Activated CD4-positive, CD25-positive, alpha-beta regulatory T cell treated with anti-CD3 and anti-CD28 coated beads, Interleukin-2, amount 50 U/mL, for 24 hours (primary cell): ENCODE results near the gene CNPY1.

Experiments used
- ATAC-seq, 2 donors: fragments of 150-1000 bp; cut with Tn5 transposase; one replicate each; pipeline ENCODE4 v1.10.0; 2021; ENCODE audit warnings: mild to moderate bottlenecking in 1 of 2, moderate library complexity in 1 of 2

CNPY1 gene

GRCh38 chr7:155509359-155509724, 37.0 kb downstream of the CNPY1 start:
- ATAC-seq: no peak

GRCh38 chr7:155508376-155509358, 37.7 kb downstream of the CNPY1 start:
- no peak for ATAC-seq

GRCh38 chr7:155507576-155507975, 38.8 kb downstream of the CNPY1 start:
- no peak for ATAC-seq

- no peak for ATAC-seq
Measured at GRCh38 chr7:155506854-155507337, 39.5 kb downstream of the CNPY1 start.

DNA sequence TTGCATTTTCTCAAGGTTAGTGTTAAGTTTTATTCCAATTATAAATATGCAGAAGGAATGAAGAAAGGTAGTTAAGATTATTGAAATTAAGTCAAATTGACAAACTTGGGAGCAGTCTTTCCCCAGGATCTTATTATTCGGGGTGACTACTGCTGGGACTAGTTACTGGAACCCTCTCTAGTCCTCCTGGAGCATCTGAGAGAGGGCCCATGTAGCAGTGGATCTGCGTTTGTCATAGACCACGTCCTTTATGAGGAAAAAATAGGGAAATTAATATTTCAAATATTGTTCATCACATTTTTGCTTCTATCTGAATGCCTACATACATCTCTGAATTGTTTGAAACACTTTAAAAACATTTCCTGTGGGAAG, 41.0 kb downstream of the CNPY1 start:
- no peak for ATAC-seq

DNA sequence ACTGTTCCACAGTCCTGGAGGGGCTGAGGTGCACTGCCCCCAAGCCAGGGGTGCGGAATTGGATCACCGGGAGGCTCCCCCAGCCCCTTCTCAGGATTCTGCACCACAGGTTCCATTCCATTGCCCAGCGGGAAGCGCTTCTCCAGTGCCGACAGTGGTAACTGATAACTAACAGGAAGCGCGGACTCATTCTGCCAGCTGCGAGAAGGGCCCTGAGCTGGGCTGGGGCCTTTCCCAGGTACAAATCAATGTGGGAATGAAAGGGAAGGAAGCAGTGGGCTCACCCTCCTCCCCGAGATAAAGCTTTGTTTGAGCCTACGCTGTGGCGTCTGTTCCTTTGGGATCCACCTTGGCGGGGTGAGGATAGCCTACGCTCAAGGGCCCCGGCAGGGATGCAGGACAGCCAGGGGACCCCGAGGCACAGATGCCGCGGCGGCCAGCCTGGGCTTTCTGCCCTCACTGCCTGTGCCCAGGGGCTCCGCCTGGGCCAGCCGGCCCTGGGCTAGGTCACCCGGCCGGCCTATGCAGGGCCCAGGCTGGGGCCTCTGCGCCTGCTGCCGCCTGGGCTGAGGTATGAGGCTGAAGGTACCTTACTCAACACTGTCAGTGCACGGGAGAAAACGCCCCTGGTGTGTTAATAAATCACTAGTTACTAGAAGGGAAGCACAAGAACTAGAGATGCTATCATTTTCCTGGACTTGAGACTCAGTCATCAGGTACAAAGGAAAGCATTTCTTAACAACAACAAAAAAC, 49.0 kb downstream of the CNPY1 start:
- no peak for ATAC-seq

DNA sequence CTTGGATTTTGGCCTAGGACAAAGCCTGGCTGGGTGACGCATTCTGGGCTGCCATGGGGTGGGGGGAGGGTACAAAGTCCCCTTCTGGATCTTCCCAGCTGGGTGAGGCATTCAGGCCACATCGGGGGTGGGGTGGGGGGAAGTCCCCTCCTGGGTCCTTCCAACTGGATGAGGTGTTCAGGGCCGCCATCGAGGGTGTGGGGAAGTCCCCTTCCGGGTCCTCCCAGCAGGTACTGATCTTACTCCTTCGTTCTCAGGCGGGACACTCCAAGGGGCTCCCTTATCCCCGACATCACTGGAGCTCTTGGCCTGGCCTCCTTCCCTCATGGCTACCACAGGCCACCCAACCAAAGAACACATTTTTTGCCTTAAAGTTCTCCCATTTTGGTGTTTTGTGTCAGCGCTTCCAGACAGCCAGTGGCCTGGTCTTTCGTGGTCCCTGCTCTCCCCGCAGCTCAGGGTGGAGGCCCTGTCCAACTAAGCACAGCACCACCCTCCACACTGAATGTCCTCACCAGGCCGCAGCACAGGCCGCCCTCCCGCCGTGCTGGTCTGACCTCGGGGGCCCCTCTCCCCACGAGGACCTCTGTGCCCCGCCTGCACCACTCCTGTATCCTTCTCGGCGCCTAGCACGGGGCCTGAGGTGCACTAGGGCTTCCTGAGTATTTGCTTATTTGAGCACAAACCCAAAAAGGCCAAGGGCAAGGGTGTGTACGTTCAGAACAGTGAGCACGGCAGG, 49.9 kb downstream of the CNPY1 start:
- no peak for ATAC-seq

GRCh38 chr7:155495440-155496248, 50.7 kb downstream of the CNPY1 start:
- no peak for ATAC-seq

DNA sequence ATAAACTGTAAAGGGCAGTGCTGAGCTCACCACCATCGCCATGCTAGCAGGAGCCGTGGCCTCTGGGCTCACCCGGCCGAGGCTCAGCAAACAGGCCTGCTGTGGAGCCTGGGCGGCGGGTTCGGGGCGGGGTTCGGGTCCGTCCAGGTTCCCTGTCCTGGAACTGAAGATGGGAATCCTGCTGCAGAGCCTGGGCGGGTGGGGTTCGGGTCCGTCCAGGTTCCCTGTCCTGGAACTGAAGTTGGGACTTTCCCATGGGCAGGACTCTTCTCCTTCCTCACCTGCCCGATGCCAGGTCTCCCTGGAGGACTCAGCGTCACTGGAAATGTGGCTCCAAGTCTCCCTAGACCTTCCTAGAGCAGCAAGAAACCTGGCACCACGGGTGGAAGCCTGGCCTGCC, 51.8 kb downstream of the CNPY1 start:
- no peak for ATAC-seq

DNA sequence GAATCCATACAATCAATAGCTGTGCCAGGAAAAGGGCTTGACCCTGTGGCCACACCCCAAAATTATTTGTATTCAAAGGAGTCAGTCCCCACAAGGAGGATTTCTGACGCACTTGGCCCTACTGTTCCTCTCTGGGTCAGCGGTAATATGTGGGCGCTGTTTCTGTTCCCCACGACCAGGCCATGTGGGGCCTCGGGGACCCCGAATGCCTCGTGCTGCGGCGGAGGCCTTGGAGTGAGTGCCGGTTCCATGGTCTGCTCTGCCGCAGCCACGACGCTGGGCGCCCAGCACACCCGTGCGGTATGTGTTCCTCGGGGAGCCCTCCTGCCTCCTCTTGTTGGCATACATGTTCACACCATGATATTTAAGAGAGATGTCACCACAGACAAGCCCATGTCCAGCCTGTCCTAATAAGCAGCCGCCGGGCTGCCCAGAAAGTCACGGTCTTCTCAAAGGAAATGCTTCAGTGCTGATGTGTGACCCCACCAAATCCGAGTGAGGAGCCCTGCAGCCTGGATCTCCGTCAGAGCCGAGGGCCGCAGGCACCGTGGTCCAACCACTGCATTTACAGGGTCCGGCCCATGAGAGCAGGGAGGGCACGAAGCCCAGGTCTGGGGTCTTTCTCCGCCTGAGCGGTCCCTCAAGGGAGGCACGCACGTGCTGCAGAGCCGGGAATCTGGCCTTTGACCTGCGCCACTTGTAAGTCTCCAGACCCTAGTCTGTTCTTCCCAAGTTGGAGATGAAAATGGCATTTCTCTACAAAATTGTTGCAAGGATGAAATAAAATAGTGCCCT, 52.4 kb downstream of the CNPY1 start:
- ATAC-seq: no peak

GRCh38 chr7:155491812-155492211, 54.5 kb downstream of the CNPY1 start:
- ATAC-seq: no peak

DNA sequence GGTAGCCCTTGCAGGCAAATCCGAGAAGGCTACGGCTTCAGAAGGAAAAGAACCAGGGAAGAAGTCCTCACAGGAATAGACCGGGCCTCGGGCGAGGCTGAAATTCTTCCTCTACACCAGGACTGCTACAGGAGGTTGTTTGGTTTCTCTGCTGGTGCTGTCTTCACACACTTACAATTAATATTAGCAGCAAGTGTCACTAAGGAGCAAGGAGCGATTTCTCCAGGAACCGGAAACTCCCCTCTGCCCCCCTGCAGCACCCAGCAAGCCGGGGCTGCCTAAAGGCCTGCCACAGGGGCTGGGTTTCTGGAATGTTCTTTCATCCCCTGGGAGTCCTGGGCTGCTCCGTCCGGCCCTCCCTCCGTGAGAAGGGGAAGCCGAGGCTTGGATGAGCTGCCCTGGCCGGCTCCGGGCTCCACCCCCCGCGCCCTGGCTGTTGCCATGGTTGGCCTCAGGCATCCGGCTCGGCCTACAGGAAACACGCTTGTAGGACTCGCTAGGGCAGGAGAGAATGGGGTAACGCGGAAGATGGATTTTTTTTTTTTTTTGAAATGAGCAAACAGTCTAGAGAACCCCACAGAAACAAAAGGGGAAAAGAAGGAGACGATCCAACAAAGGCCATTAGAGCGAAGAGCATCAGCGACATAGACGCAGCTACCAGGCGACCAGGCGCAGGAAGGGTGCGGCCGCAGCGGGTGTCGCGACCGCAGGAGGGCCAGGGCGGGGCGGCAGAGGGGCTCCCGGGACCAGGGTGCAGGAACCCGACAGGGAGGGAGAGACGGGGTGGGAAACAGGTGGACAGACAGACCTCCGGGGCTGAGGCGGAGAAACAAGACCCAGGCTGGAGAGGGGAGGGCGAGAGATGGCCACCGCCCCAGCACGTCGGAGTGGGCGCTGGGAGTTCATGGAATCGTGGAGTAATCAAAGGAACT, 55.4 kb downstream of the CNPY1 start:
- peak; percentile 69 to 73 for ATAC-seq

DNA sequence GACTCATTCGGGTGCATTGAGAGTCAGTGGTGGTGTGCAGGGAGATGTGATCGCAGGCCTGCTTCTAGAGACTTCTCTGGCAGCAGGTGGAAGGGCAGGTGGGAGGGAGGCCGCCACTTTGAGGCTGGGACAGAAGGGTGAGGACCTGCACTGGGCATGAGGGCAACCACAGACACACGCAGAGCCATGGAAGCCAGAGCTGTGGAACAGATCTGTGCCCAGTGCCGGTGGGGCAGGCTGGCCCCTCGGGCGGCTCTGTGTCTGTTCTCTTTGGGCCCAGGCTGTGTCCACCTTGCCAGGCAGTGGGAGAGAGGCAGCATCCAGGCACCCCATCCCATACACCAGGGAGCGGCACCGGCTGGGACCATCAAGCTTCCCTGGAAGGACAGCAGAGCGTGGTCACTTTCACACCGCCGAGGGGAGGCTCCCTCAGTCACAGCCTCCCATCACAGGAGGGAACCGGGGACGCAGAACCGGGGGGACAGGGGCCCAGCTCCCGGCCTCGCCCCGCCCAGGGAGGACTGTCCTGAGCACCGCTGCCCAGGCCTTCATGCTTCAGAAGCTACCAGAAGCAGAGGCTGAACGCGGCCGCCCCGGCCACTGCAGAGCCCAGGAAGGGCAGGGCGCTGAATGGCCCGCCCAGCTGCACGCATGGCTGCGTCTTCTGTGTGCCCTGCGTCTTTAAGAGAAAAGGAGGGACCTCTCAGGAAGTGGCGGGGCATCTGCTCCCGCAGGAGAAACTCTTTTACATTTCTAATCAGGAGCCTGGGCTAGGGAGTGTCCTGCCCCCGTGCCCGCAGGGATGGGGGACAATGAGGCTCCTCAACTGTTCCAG, 56.3 kb downstream of the CNPY1 start:
- peak in 1 of 2 donors; percentile 15 for ATAC-seq

DNA sequence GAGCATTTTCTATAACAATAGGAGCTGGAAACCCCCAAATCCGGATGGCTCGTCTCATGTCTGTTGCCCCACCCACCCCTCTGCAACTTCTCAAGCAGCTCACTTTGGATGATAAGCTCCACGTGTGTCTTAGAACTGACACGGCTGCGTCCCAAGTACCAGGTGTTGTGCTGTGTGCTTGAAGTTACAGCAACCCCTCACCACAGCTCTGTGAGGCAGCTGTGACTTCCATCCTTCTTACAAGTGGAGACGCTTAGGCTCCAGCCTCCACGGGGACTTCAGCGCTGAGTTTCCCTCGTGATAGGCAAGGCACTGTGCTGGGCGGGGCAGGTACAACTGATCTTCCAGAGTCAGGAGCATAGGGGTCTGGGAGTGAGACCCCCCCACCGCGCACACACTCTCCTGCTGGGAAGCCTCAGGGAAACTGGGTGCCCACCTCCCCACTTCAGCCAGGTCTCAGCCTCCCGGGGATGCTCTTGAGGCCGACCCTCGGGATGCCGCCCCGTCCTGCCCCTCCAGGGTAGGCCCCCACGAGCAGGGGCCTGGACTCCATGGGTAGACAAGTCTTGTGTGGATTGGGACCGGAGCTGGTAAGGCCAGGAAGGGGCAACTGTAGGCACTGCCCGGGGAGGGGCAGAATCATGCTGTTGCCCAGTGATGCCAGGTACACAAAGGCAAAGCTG, 57.1 kb downstream of the CNPY1 start:
- ATAC-seq: no peak

DNA sequence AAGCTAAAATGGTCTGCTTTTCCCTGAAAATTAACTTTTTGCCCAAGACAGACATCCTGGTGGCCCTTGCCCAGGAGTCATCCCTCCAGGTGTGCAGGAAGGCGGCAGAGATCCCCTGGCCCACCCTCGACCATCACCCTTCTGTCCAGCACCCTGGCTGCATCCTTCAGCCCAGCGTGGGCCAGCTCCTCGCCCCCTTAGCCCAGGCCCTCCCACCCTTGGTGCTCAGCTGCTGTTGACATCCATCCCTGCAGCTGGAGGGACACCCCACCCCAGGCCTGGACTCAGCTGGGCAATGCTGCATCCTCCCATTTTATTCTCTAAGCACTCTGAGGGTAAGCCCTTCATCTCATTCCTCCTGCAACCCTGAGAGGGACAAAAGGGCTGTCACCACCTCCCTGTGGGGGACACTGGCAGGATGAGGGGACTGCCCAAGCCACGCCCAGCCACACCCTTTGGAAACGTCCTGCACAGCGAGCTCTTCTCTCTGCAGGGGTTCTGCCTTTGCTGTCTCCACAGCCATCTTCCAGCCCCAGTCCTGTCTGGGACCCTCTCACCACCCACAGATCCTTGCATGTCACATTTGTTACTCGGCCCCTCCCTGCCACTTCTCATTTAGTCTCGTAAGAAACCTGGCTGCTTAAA, 57.8 kb downstream of the CNPY1 start:
- no peak for ATAC-seq

GRCh38 chr7:155487509-155488482, 58.6 kb downstream of the CNPY1 start:
- ATAC-seq: no peak
